Lower lobe of right lung (tissue), 2 donors: ENCODE measurements around the gene HSD17B3. TPM values are rescaled to one million over a fixed set of nuclear protein-coding genes. Genes with fewer than 3 reads are reported as not detected.
"Not testable (repeated sequence)": the region's sequence is repeated elsewhere in the genome, so short reads cannot be mapped to it uniquely, and the experiment has no call there.

Experiments
- ATAC-seq, 2 donors: fragments of 200-7000 bp; cut with Tn5 transposase; one replicate each; pipeline ENCODE4 v1.9.1; 2020 to 2022; ENCODE audit warnings: mild to moderate bottlenecking in 2 of 2, moderate library complexity in 2 of 2
- DNase-seq: peaks from one replicate; pipeline ENCODE4 v3.0.0-alpha.2; 2020
- H3K27ac ChIP-seq: fragments of 200-600 bp; one replicate; pipeline ENCODE4 v1.8.0; 2022
- H3K27me3 ChIP-seq: fragments of 200-600 bp; one replicate; pipeline ENCODE4 v1.8.0; 2022; ENCODE audit warnings: low read depth
- H3K36me3 ChIP-seq: fragments of 200-600 bp; one replicate; pipeline ENCODE4 v1.8.0; 2022; ENCODE audit warnings: mild to moderate bottlenecking
- H3K4me1 ChIP-seq: fragments of 200-600 bp; one replicate; pipeline ENCODE4 v1.8.0; 2022
- H3K4me3 ChIP-seq: fragments of 200-600 bp; one replicate; pipeline ENCODE4 v1.8.0; 2022; ENCODE audit warnings: mild to moderate bottlenecking
- H3K9me3 ChIP-seq: fragments of 200-600 bp; one replicate; pipeline ENCODE4 v1.8.0; 2022
- CTCF ChIP-seq: fragments of 200-600 bp; IDR thresholded peaks from one replicate; pipeline ENCODE4 v1.8.0; 2022; ENCODE audit warnings: antibody characterized with exemption, mild to moderate bottlenecking
- intact Hi-C: fragments of 100-400 bp; cut with DNase I; formaldehyde crosslinking; loops from one replicate; pipeline ENCODE4 v1.11.0; 2022
- total RNA-seq: library from RNA; stranded (reverse); fragmentation: NEBNext Ultra II Directional; extraction: Animal tissue kit (Norgen Biotek cat#: 25700); gene quantifications from one replicate; pipeline ENCODE4 v1.2.1, GENCODE V29; 2021
- donor health status: DM: no; HTN: yes; CAD: no; lungs with severe emphysema.

Gene HSD17B3
- total RNA-seq, 1 donor from 2014 or later: 1.1 TPM

GRCh38 chr9:96245399-96245798 lies 56.6 kb downstream of the HSD17B3 start:
- no peak for TF ChIP-seq CTCF
- Histone ChIP-seq H3K27me3 (no peaks in the 10 kb centered on the region), H3K4me1 (no peaks in the 10 kb centered on the region), H3K36me3 (no peaks in the 10 kb centered on the region), H3K4me3 (no peak overlapping the region), H3K27ac (no peak overlapping the region), H3K9me3 (no peaks in the 10 kb centered on the region)
- intact Hi-C loops: no loop called here
- no peak for DNase-seq
- no peak for ATAC-seq

GRCh38 chr9:96243778-96244177 lies 58.2 kb downstream of the HSD17B3 start:
- Histone ChIP-seq H3K4me1 (no peaks in the 10 kb centered on the region), H3K9me3 (no peaks in the 10 kb centered on the region), H3K27me3 (no peaks in the 10 kb centered on the region), H3K36me3 (no peaks in the 10 kb centered on the region), H3K27ac (no peak overlapping the region), H3K4me3 (no peak overlapping the region)
- ATAC-seq (no peak), DNase-seq (no peak)
- TF ChIP-seq CTCF: no peak
- intact Hi-C loops: no loop called here

- H3K4me3 ChIP-seq: no peak overlapping the region
- no peaks in the 10 kb centered on the region for H3K36me3 ChIP-seq
- H3K27me3 ChIP-seq: no peaks in the 10 kb centered on the region
- ATAC-seq (no peak), DNase-seq (no peak)
- no peaks in the 10 kb centered on the region for H3K4me1 ChIP-seq
- no peak overlapping the region for H3K27ac ChIP-seq
- intact Hi-C loops: no loop called here
- H3K9me3 ChIP-seq: no peaks in the 10 kb centered on the region
- no peak for TF ChIP-seq CTCF
Observed at GRCh38 chr9:96242811-96243210, 59.2 kb downstream of the HSD17B3 start.

- ATAC-seq: no peak
- Histone ChIP-seq H3K4me3 (no peak overlapping the region), H3K36me3 (no peaks in the 10 kb centered on the region), H3K27ac (no peak overlapping the region), H3K9me3 (no peaks in the 10 kb centered on the region), H3K4me1 (no peaks in the 10 kb centered on the region), H3K27me3 (no peaks in the 10 kb centered on the region)
- TF ChIP-seq CTCF: no peak
- no peak for DNase-seq
- intact Hi-C loops: no loop called here
Observed at GRCh38 chr9:96241391-96241809, 60.6 kb downstream of the HSD17B3 start.

GRCh38 chr9:96236854-96237550 lies 65.0 kb downstream of the HSD17B3 start:
- no peaks in the 10 kb centered on the region for H3K4me1 ChIP-seq
- intact Hi-C loops: no loop called here
- no peak for ATAC-seq
- TF ChIP-seq CTCF: no peak
- DNase-seq: no peak
- H3K36me3 ChIP-seq: no peaks in the 10 kb centered on the region
- H3K27ac ChIP-seq: no peak overlapping the region
- no peaks in the 10 kb centered on the region for H3K27me3 ChIP-seq
- H3K4me3 ChIP-seq: no peak overlapping the region
- no peaks in the 10 kb centered on the region for H3K9me3 ChIP-seq

- ATAC-seq, H3K4me1 ChIP-seq, intact Hi-C loops, H3K27ac ChIP-seq, H3K4me3 ChIP-seq, DNase-seq, H3K36me3 ChIP-seq, H3K27me3 ChIP-seq, H3K9me3 ChIP-seq: not testable (repeated sequence)
Observed at GRCh38 chr9:96236337-96236736, 65.6 kb downstream of the HSD17B3 start.
